Osteocyte (in vitro differentiated cells): ENCODE data around the gene SRGAP3. TPM values are rescaled to one million over a fixed set of nuclear protein-coding genes. Genes with fewer than 3 reads are reported as not detected.
"Not testable (repeated sequence)": the region's sequence is repeated elsewhere in the genome, so short reads cannot be mapped to it uniquely, and the experiment has no call there.

Source experiments
- DNase-seq: peaks from one replicate; pipeline ENCODE4 v3.0.0; 2021; ENCODE audit warnings: mixed read lengths; ENCODE audit not compliant: unreplicated experiment; ENCODE audit errors: extremely low spot score
- H3K27ac Mint-ChIP-seq: one replicate; pipeline ENCODE4 v1.8.0; 2021; ENCODE audit warnings: mild to moderate bottlenecking, mixed read lengths; ENCODE audit not compliant: unreplicated experiment
- H3K27me3 Mint-ChIP-seq: one replicate; pipeline ENCODE4 v1.8.0; 2021; ENCODE audit warnings: mixed read lengths; ENCODE audit not compliant: unreplicated experiment
- H3K36me3 Mint-ChIP-seq: one replicate; pipeline ENCODE4 v1.8.0; 2021; ENCODE audit warnings: mixed read lengths; ENCODE audit not compliant: unreplicated experiment
- H3K4me1 Mint-ChIP-seq: one replicate; pipeline ENCODE4 v1.8.0; 2021; ENCODE audit warnings: mixed read lengths; ENCODE audit not compliant: unreplicated experiment
- H3K4me3 Mint-ChIP-seq: one replicate; pipeline ENCODE4 v1.8.0; 2021; ENCODE audit warnings: mild to moderate bottlenecking, moderate library complexity, mixed read lengths; ENCODE audit not compliant: unreplicated experiment
- H3K9me3 Mint-ChIP-seq: one replicate; pipeline ENCODE4 v1.8.0; 2021; ENCODE audit warnings: mixed read lengths; ENCODE audit not compliant: unreplicated experiment
- total RNA-seq: library from RNA; stranded (reverse); gene quantifications from 2 replicates; pipeline ENCODE4 v1.2.1, GENCODE V29; 2021
- TF ChIP-seq, protein P1 (sequence below): fragments of 200-600 bp; sonication (generic); IDR thresholded peaks from 2 replicates; pipeline ENCODE4 v1.5.0; 2021; ENCODE audit warnings: antibody characterized with exemption, mild to moderate bottlenecking, moderate library complexity

SRGAP3 gene
- total RNA-seq, 1 donor from 2014 or later: 2.6 TPM

DNA sequence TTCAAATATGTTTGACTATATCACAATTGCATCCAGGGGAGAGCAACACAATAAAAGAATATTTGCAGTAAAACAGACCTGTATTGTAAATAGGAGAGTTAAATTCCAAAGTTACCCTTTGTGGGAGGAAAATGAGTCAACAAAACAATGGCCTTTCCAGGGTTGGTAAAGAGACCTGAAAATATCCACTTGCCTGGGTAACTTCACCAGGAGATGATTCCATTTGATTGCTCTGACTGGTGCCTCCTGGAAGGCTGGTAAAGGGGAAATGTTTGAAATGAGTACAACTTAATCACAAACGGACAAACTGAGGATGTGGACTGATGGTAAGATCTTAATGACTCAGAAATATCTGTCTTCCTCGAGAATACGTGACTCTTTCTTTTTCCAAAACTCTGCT lies 43.6 kb upstream of the SRGAP3 start:
- H3K27ac Mint-ChIP-seq: no peak overlapping the region
- no peaks in the 10 kb centered on the region for H3K4me1 Mint-ChIP-seq
- DNase-seq: no peak

DNA sequence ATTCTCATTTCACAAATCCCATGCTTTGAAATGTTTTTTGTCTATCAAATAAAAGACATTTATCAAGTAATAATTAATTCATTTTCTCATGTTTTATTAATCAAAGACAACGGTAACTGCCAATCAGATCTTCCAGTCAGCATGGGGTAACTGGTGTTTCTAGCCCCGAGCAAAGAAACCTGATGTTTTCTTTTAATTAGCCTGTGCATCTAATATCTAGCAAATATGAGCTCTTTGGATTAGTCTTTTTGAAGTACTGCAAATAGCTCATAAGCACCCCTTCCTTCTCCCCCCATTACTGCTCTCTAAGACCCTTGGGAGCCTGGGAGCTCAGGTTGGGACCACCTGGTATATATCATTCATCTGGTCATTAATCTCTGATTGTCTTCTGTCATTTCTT lies 43.1 kb upstream of the SRGAP3 start:
- no peak for DNase-seq
- Mint-ChIP-seq H3K9me3 (no peaks in the 10 kb centered on the region), H3K36me3 (no peaks in the 10 kb centered on the region), H3K4me1 (no peaks in the 10 kb centered on the region), H3K27ac (no peak overlapping the region), H3K27me3 (peaks cover 52% of the 10 kb centered on the region), H3K4me3 (no peak overlapping the region)
- TF ChIP-seq, protein P1, sequence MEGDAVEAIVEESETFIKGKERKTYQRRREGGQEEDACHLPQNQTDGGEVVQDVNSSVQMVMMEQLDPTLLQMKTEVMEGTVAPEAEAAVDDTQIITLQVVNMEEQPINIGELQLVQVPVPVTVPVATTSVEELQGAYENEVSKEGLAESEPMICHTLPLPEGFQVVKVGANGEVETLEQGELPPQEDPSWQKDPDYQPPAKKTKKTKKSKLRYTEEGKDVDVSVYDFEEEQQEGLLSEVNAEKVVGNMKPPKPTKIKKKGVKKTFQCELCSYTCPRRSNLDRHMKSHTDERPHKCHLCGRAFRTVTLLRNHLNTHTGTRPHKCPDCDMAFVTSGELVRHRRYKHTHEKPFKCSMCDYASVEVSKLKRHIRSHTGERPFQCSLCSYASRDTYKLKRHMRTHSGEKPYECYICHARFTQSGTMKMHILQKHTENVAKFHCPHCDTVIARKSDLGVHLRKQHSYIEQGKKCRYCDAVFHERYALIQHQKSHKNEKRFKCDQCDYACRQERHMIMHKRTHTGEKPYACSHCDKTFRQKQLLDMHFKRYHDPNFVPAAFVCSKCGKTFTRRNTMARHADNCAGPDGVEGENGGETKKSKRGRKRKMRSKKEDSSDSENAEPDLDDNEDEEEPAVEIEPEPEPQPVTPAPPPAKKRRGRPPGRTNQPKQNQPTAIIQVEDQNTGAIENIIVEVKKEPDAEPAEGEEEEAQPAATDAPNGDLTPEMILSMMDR: no peak

More for the DNA sequence above, 43.6 kb upstream of the SRGAP3 start:
- Mint-ChIP-seq H3K9me3 (no peaks in the 10 kb centered on the region), H3K36me3 (no peaks in the 10 kb centered on the region), H3K27me3 (peaks cover 52% of the 10 kb centered on the region), H3K4me3 (no peak overlapping the region)
- TF ChIP-seq, protein P1: no peak

DNA sequence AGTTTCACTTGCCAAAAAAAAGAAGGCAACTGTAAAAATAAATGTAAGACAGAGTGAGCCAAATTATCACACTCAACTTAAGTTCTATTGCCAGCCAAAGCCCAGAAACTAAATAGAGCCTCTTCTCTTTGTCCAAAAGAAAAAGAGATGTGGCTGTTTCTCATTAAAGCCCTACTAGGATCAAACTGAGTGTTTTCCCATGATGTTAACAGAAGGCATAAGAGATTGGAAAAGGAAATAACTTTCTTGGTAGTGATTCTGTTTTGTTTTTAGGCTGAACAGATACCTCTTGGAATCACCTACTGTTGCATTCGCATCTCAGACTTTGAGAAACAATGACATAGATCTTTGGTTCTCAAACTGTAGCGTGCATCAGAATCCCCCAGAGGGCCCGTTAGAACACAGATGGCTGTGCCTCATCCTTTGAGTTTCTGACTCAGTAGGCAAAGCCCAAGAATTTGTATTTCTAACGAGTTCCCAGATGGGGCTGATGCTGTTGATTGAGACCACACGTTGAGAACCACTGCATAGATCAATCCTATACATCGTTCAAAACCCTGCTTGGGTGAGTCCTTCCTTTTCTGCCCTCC lies 42.5 kb upstream of the SRGAP3 start:
- Mint-ChIP-seq H3K27ac (no peak overlapping the region), H3K4me1 (no peaks in the 10 kb centered on the region), H3K9me3 (no peaks in the 10 kb centered on the region), H3K36me3 (no peaks in the 10 kb centered on the region), H3K4me3 (no peak overlapping the region), H3K27me3 (peaks cover 52% of the 10 kb centered on the region)
- no peak for DNase-seq
- TF ChIP-seq, protein P1: no peak

DNA sequence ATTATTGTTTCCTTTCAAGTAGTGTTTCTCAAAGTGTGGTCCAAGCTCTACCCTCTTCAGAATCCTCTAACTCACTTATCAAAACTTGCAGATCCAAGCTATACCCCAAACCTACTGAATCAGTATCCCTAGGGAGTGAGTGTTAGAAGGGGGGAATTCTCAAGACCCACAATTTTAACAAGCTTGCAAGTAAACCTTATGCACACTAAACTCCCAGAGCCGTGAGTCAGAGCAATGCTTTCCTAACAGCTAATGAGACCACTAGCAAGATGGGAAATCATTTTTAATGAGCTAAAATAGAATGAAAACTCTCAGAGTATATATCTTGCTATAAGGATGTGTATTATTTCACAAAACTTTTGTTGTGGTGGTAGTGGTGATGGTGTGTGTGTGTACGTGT lies 41.1 kb upstream of the SRGAP3 start:
- TF ChIP-seq, protein P1: no peak
- H3K9me3 Mint-ChIP-seq: no peaks in the 10 kb centered on the region
- no peak for DNase-seq
- H3K36me3 Mint-ChIP-seq: no peaks in the 10 kb centered on the region
- H3K27ac Mint-ChIP-seq: no peak overlapping the region
- no peaks in the 10 kb centered on the region for H3K4me1 Mint-ChIP-seq
- H3K27me3 Mint-ChIP-seq: peaks cover 43% of the 10 kb centered on the region
- H3K4me3 Mint-ChIP-seq: no peak overlapping the region

DNA sequence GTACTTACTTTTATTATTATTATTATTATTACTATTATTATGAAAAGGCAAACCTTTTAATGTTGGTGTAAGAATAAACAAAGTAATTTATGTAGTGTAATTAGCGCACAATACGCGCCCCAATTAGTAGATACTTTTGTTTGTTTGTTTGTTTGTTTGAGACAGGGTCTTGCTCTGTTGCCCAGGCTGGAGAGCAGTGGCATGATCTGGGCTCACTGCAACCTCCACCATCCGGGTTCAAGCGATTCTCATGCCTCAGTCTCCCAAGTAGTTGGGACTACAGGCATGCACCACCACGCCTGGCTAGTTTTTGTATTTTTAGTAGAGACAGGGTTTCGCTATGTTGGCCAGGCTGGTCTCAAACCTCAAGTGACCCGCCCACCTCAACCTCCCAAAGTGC lies 32.1 kb upstream of the SRGAP3 start:
- not testable (repeated sequence) for H3K27me3 Mint-ChIP-seq, H3K27ac Mint-ChIP-seq, H3K36me3 Mint-ChIP-seq, DNase-seq, H3K4me3 Mint-ChIP-seq, H3K9me3 Mint-ChIP-seq, H3K4me1 Mint-ChIP-seq
